SK-N-SH (cell line): ENCODE results near the gene ADIRF. TPM values are rescaled to one million over a fixed set of nuclear protein-coding genes. Genes with fewer than 3 reads are reported as not detected.
"Not testable (repeated sequence)": the region's sequence is repeated elsewhere in the genome, so short reads cannot be mapped to it uniquely, and the experiment has no call there.

ENCODE experiments used
- CTCF ChIA-PET: fragments of 300-600, 350-600 bp; formaldehyde crosslinking; extraction: SDS; loops from one replicate; lab custom pipeline; 2021; lab: Yijun Ruan, JAX
- POLR2A ChIA-PET: fragments of 350-600 bp; sonication (Branson Sonifier 250); formaldehyde crosslinking; extraction: SDS; loops from one replicate; lab custom pipeline; 2020; ENCODE audit warnings: antibody characterized with exemption, inconsistent platforms; lab: Yijun Ruan, JAX
- DNase-seq: peaks from one replicate; pipeline ENCODE4 v3.0.0; 2012
- H2AFZ ChIP-seq: fragments of 200-600 bp; sonication (generic); 2 replicates; pipeline ENCODE4 v1.8.1; 2016; ENCODE audit warnings: antibody characterized with exemption, mild to moderate bottlenecking, low read depth
- H3F3A ChIP-seq: fragments of 200-600 bp; sonication (generic); replicated peaks from 2 replicates; pipeline ENCODE3; 2016; ENCODE audit warnings: antibody characterized with exemption, mild to moderate bottlenecking; ENCODE audit not compliant: insufficient read depth
- H3K27ac ChIP-seq, 2 experiments: fragments of 200-500 bp in 1 of 2; fragments of 200-600 bp in 1 of 2; sonication (Bioruptor generic) in 1 of 2; sonication (generic), shearing (Covaris generic) in 1 of 2; 2 replicates each; pipeline versions ENCODE4 v1.5.1 to v1.6.1; 2014 to 2016; ENCODE audit warnings: low read depth in 2 of 2, inconsistent platforms in 1 of 2, low read length in 1 of 2, mild to moderate bottlenecking in 1 of 2, mixed read lengths in 1 of 2
- H3K27me3 ChIP-seq: fragments of 200-600 bp; sonication (generic), shearing (Covaris generic); 2 replicates; pipeline ENCODE4 v1.6.1; 2016; ENCODE audit warnings: mixed run types; ENCODE audit not compliant: insufficient read depth
- H3K36me3 ChIP-seq, 2 experiments: fragments of 200-500 bp in 1 of 2; fragments of 200-600 bp in 1 of 2; sonication (Bioruptor generic) in 1 of 2; sonication (generic) in 1 of 2; replicated peaks in 1 of 2; 2 replicates each; pipeline versions ENCODE3 to v1.5.1; 2014 to 2016; ENCODE audit warnings: low read length in 1 of 2, mild to moderate bottlenecking in 1 of 2; ENCODE audit not compliant: insufficient read depth in 2 of 2, control insufficient read depth in 1 of 2
- H3K4me1 ChIP-seq, 2 experiments: fragments of 200-500 bp in 1 of 2; fragments of 200-600 bp in 1 of 2; sonication (Bioruptor generic) in 1 of 2; sonication (generic), shearing (Covaris generic) in 1 of 2; 2 replicates each; pipeline versions ENCODE4 v1.5.1 to v1.6.1; 2014 to 2016; ENCODE audit warnings: low read depth in 1 of 2, low read length in 1 of 2, mixed run types in 1 of 2; ENCODE audit not compliant: insufficient read depth in 2 of 2, control insufficient read depth in 1 of 2
- H3K4me2 ChIP-seq: fragments of 200-600 bp; sonication (generic), shearing (Covaris generic); 2 replicates; pipeline ENCODE4 v1.6.1; 2017; ENCODE audit warnings: mixed run types
- H3K4me3 ChIP-seq, 2 experiments: fragments of 200-500 bp in 1 of 2; fragments of 200-600 bp in 1 of 2; sonication (Bioruptor generic) in 1 of 2; sonication (generic), shearing (Covaris generic) in 1 of 2; 2 replicates each; pipeline versions ENCODE4 v1.5.1 to v1.8.1; 2014 to 2016; ENCODE audit warnings: low read depth in 2 of 2, inconsistent platforms in 1 of 2, low read length in 1 of 2, mild to moderate bottlenecking in 1 of 2, mixed read lengths in 1 of 2, moderate library complexity in 1 of 2
- H3K79me2 ChIP-seq: fragments of 200-600 bp; sonication (generic); 2 replicates; pipeline ENCODE4 v1.8.1; 2017; ENCODE audit warnings: mild to moderate bottlenecking; ENCODE audit not compliant: insufficient read depth
- H3K9ac ChIP-seq: fragments of 200-600 bp; sonication (generic); 2 replicates; pipeline ENCODE4 v1.6.1; 2017; ENCODE audit warnings: mixed run types
- H3K9me2 ChIP-seq: fragments of 200-600 bp; sonication (generic); 2 replicates; pipeline ENCODE4 v1.6.1; 2017; ENCODE audit warnings: mixed run types
- H3K9me3 ChIP-seq: fragments of 200-600 bp; sonication (generic); 2 replicates; pipeline ENCODE4 v1.6.1; 2017; ENCODE audit warnings: mixed run types, mild to moderate bottlenecking, moderate library complexity
- H4K20me1 ChIP-seq: fragments of 200-600 bp; sonication (generic); 2 replicates; pipeline ENCODE4 v1.6.1; 2017; ENCODE audit warnings: mild to moderate bottlenecking, mixed run types; ENCODE audit not compliant: insufficient read depth
- CTCF ChIP-seq: fragments of 200-600 bp; sonication (generic); IDR thresholded peaks from 2 replicates; pipeline ENCODE4 v1.6.1; 2017; ENCODE audit warnings: antibody characterized with exemption, mild to moderate bottlenecking, moderate library complexity
- ELF1 ChIP-seq: IDR thresholded peaks from 2 replicates; pipeline ENCODE4 v1.4.0; 2012
- EP300 ChIP-seq, 2 experiments: IDR thresholded peaks; 2 replicates each; pipeline versions ENCODE4 v1.4.0 to v1.6.1; 2012; ENCODE audit warnings: borderline replicate concordance in 1 of 2, low read depth in 1 of 2, low read length in 1 of 2
- GABPA ChIP-seq: IDR thresholded peaks from 2 replicates; pipeline ENCODE4 v1.4.0; 2012; ENCODE audit warnings: low read depth, mild to moderate bottlenecking
- GATA2 ChIP-seq: sonication (generic); formaldehyde crosslinking; IDR thresholded peaks from 2 replicates; pipeline ENCODE4 v1.5.0; 2020; ENCODE audit warnings: mild to moderate bottlenecking, missing genetic modification reagents
- POLR2AphosphoS5 ChIP-seq: IDR thresholded peaks from 2 replicates; pipeline ENCODE4 v1.6.1; 2012; ENCODE audit warnings: low read depth, low read length
- RFX5 ChIP-seq: IDR thresholded peaks from 2 replicates; pipeline ENCODE4 v1.6.1; 2012; ENCODE audit warnings: mild to moderate bottlenecking, improper control_type of control experiment, low read length
- WGBS: methylation state at CpG from one replicate; pipeline ENCODE4 v1.1.6; 2017; ENCODE audit warnings: low lambda C conversion rate; 5-methylcytosine and 5-hydroxymethylcytosine counted together
- polyA plus RNA-seq, 3 experiments: library from polyadenylated mRNA; depleted of rRNA; stranded (reverse); fragments of >200 nt; gene quantifications; 2 replicates each; pipeline ENCODE4 v1.2.3, GENCODE V29; 2012

The ADIRF gene
- polyA plus RNA-seq, 1 of the 3 experiments (the other 2 are of a cell fraction), result not detected

- H2AFZ ChIP-seq, result no peak overlapping the region
- ChIA-PET POLR2A (interaction anchor here (0.7 kb wide), 1 partner anchor 234 kb away, joined by 3 read pairs; no protein-coding TSS in a partner anchor), CTCF (interaction anchor here (0.7 to 1.9 kb wide), 7 partner anchors 8 to 260 kb away, joined by 3 to 9 read pairs (median 5); no protein-coding TSS in a partner anchor)
- peaks cover 0 to 18% of the 10 kb centered on the region in 2 experiments; a peak in 1 of 4 replicates for H3K4me1 ChIP-seq
- no peaks in the 10 kb centered on the region for H3K27me3 ChIP-seq
- H4K20me1 ChIP-seq, result no peaks in the 10 kb centered on the region
- H3K9ac ChIP-seq, result no peak overlapping the region
- H3K27ac ChIP-seq, result no peak overlapping the region; a peak in 1 of 4 replicates
- no peaks in the 10 kb centered on the region for H3K9me3 ChIP-seq
- no peaks in the 10 kb centered on the region for H3K9me2 ChIP-seq
- 52% methylated on average over 9 of the region's 13 CpGs for WGBS
- H3K4me2 ChIP-seq, result no peak overlapping the region
- no peaks in the 10 kb centered on the region for H3F3A ChIP-seq
- DNase-seq, result peak; percentile 75
- H3K36me3 ChIP-seq, result no peaks in the 10 kb centered on the region
- H3K4me3 ChIP-seq, result no peak overlapping the region
- TF ChIP-seq EP300 (IDR thresholded peaks at IDR 0.05; ENCODE audit: borderline replicate concordance in 1 of 2, low read depth in 1 of 2, low read length in 1 of 2), result no peak
- no peaks in the 10 kb centered on the region for H3K79me2 ChIP-seq
Observed at GRCh38 chr10:86946213-86947155, 21.8 kb upstream of the ADIRF start.

GRCh38 chr10:86947806-86948205 lies 20.5 kb upstream of the ADIRF start:
- 88% methylated on average over 4 of the region's 4 CpGs for WGBS
- H3K9ac ChIP-seq, H3K36me3 ChIP-seq, H3K9me3 ChIP-seq, POLR2A ChIA-PET, H2AFZ ChIP-seq, H3K4me3 ChIP-seq, DNase-seq, H4K20me1 ChIP-seq, H3F3A ChIP-seq, H3K79me2 ChIP-seq, H3K27me3 ChIP-seq, H3K9me2 ChIP-seq, H3K27ac ChIP-seq, H3K4me2 ChIP-seq: not testable (repeated sequence)
- H3K4me1 ChIP-seq, result peaks cover 0 to 18% of the 10 kb centered on the region in 2 experiments; a peak in 1 of 4 replicates
- CTCF ChIA-PET, result interaction anchor here (1.3 to 2.0 kb wide), 2 partner anchors 9 to 12 kb away, joined by 6 to 7 read pairs; no protein-coding TSS in a partner anchor

- TF ChIP-seq CTCF, result no peak
- no peak for TF ChIP-seq POLR2AphosphoS5
- TF ChIP-seq GABPA, result no peak
- TF ChIP-seq RFX5, result no peak
- TF ChIP-seq ELF1, result no peak
- TF ChIP-seq GATA2 (CRISPR knock-in tag), result no peak
- TF ChIP-seq, all 33 proteins: peak for 0
- Histone ChIP-seq H3K4me3 (no peak overlapping the region), H3F3A (no peaks in the 10 kb centered on the region), H3K36me3 (no peaks in the 10 kb centered on the region), H3K9me3 (no peaks in the 10 kb centered on the region), H3K9me2 (no peaks in the 10 kb centered on the region), H3K79me2 (no peaks in the 10 kb centered on the region), H3K4me1 (peaks cover 0 to 15% of the 10 kb centered on the region in 2 experiments; a peak in 1 of 4 replicates), H3K9ac (no peak overlapping the region), H2AFZ (no peak overlapping the region), H3K27ac (no peak overlapping the region), H4K20me1 (no peaks in the 10 kb centered on the region), H3K4me2 (no peak overlapping the region), H3K27me3 (no peaks in the 10 kb centered on the region)
- ChIA-PET CTCF (interaction anchor here (0.7 kb wide), 1 partner anchor 10 kb away, joined by 3 read pairs; no protein-coding TSS in a partner anchor), POLR2A (no interaction called here)
- DNase-seq, result no peak
- WGBS, result 42% methylated on average over 1 of the region's 1 CpG
Observed at GRCh38 chr10:86950349-86950748, 17.9 kb upstream of the ADIRF start.
